Fibroblast of lung (primary cell): Measurements from ENCODE around the gene NFAT5.

ENCODE experiments used
- CTCF ChIP-seq, 2 donors: IDR thresholded peaks in 1 of 2; conservative IDR thresholded peaks in 1 of 2; 1 replicate in 1 of 2; 2 replicates in 1 of 2; pipeline ENCODE4 v1.5.1; 2011 to 2012; ENCODE audit warnings: low read length in 2 of 2, control low read depth in 1 of 2, inconsistent platforms in 1 of 2, low read depth in 1 of 2, mild to moderate bottlenecking in 1 of 2
- EZH2 ChIP-seq: IDR thresholded peaks from 2 replicates; pipeline ENCODE4 v1.5.1; 2012; ENCODE audit warnings: low read length, control low read depth, mild to moderate bottlenecking; ENCODE audit errors: missing control alignments

- TF ChIP-seq CTCF (conservative IDR thresholded peaks at IDR 0.05 in 1 of 2, IDR thresholded peaks at IDR 0.05 in 1 of 2; ENCODE audit: low read depth in 1 of 2, low read length in 2 of 2) = no peak
- no peak for TF ChIP-seq EZH2
Measured at GRCh38 chr16:69724981-69725479, 159.3 kb downstream of the NFAT5 start.
